ENCODE data around the gene PRR20C.
"Not testable (repeated sequence)": the region's sequence is repeated elsewhere in the genome, so short reads cannot be mapped to it uniquely, and the experiment has no call there.

The PRR20C gene

DNA sequence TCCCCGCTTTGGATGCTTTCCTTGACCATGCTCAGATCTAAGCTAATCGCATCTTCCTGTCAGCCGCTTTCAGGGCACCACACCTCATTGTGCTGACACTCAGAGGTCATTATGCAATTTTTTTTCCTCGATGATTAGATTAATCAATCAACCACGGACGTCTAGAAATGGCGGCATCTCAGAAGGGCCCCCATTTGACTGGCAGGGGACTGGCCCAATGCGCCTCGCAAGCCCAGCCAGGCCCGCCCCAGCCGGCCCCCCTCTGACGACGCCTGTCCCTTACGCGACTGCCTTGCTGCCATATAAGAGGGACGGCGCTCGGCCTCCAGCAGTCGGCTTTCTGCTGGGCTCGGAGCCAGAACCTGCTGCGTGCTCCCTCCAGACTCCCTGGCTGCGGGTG is at the start of gene PRR20C:
Gene PRR20C (plus strand): TSS at position 301 of the 400 bp plus-strand sequence. CDS start 387 bp downstream, outside the sequence.
- not testable (repeated sequence) for DNase-seq

DNA sequence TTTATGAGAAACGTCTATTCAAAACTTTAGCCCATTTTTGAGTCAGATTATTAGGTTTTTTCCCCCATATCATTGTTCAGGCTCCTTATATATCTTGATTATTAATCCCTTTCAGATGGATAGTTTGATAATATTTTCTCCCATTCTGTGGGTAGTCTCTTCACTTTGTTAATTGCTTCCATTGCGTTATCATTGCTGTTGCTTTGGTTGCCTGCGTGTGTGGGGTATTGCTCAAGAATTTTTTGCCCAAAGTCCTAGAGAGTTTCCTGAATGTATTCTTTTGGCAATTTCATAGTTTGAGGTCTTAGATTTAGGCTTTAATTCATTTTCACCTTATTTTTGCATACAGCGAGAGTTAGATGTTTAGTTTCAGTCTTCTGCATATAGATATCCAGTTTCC is 38.9 kb upstream of the PRR20C start:
- DNase-seq = no peak

DNA sequence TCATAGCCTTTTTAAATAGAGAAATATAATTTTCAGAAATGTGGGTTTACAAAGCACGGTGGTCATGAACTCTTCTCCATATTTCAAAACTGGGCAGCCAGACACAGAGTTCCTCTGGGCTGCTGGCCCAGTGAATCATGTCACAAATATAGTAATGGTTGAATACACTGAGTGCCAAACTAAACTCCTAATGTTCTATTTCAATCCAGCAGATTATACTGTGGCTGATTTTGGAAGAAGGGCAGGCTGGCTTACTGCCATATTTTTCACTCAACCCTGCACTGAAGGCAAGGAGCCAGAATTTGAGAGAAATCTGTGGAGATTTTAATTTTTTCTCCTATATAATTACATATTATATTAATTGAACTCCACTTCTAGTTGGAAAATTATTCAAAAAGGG is 30.2 kb upstream of the PRR20C start:
- DNase-seq = no peak

DNA sequence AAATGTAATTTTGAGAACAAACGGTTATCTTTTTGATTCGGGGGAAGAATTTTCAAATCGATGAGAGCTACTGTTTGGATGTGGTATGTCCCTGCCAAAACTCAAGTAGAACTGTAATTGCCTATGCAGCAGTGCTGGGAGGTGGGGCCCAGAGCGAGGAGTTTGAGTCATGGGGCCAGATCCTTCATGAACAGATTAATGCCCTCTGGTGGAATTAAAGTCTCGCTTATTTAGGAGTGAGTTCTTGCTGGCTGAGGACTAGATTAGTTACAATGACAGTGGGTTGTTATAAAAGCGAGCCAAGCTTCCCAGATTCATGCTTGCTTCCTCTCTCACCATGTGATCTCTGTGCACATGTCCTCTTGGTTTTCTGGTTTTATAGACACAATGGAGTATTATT is 25.0 kb upstream of the PRR20C start:
- DNase-seq = no peak

DNA sequence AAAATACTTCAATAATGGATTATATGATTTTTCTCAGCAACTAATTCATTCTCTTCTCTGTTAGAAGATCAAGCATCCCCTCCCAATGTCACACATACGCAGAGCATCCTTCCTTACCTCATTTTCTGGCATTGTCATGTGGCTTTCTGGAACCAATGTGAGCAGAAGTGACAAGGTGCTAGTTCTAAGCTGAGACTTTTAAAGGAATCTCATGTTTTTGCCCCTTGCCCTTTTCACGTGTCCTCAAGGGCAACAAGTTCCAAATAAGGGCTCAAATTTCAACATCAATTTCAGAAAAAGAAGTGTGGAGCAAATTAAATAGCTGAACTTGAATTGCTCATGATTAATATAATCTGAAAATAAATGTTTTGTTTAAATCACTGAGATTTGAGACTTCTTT is 17.8 kb upstream of the PRR20C start:
- no peak for DNase-seq

DNA sequence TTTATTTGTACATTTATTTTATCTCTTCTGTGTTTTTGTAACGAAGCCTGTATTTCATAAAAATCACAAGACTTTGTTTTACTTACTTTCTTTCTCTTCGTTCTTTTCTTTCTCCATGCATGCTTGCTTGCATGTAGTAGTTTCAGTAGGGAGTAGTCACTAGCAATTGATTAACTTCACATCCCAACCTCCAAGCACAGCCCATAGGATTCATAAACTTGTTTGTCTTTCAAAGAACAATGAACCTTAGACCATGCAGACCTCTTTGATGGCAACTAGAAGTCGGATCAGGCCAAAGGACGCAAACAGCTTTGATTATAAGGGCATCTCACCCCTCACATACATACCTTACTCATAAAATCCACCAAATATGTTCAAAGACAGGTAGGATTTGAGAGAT is 16.3 kb upstream of the PRR20C start:
- no peak for DNase-seq

DNA sequence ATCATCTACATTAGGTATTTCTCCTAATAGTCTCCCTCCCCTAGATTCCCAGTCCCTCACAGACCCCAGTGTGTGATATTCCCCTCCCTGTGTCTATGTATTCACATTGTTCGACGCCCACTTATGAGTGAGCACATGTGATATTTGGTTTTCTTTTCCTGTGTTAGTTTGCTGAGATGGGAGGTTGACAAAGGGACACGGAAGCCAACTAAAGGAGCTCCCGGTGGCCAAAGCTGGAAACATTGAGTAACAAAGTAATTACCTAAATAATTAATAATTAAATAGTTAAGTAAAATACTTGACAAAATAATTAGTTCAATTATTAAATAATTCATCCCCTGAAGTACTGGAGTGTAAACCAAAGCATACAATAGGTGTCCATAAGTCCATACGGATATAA is 14.9 kb upstream of the PRR20C start:
- no peak for DNase-seq

DNA sequence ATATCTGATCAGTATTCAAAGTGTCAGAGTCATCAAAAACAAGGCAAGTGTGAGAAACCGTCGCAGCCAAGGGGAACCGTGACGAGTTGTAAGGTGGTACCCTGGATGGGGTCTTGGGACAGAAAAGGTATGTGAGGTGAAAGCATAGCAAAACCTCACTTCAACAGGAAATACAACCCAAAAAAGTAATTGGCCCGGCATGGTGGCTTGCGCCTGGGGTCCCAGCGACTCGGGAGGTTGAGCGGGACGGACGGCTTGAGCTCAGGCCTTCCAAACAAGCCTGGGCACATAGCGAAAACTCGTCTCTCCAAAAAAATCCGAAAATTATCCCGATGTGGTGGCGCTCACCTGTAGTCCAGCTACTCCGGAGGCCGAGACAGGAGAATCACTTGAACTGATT is 14.1 kb upstream of the PRR20C start:
- not testable (repeated sequence) for DNase-seq

DNA sequence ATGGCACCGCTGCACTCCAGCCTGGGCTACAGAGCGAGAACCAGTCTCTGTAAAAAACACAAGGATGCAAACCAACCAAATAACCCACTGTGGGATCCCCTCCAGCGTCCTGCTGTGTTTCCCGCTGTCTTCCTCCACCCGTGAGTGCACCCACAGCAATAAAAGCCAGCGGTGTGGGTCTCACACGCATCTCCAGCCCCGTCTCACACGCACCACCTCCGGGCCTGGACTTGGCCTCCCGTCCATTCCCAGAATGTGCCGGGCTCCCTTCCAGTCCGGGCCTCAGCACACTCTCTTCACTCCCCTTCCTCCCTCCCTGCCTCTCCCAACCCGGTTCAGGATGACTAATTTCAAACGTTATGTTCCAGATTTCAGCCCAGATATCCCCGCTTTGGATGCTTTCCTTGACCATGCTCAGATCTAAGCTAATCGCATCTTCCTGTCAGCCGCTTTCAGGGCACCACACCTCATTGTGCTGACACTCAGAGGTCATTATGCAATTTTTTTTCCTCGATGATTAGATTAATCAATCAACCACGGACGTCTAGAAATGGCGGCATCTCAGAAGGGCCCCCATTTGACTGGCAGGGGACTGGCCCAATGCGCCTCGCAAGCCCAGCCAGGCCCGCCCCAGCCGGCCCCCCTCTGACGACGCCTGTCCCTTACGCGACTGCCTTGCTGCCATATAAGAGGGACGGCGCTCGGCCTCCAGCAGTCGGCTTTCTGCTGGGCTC is 13.5 kb upstream of the PRR20C start, which contains the start of gene PRR20A:
Gene PRR20A (plus strand): TSS at position 684 of the 734 bp plus-strand sequence. CDS start 387 bp downstream, outside the sequence.
- DNase-seq = not testable (repeated sequence)

DNA sequence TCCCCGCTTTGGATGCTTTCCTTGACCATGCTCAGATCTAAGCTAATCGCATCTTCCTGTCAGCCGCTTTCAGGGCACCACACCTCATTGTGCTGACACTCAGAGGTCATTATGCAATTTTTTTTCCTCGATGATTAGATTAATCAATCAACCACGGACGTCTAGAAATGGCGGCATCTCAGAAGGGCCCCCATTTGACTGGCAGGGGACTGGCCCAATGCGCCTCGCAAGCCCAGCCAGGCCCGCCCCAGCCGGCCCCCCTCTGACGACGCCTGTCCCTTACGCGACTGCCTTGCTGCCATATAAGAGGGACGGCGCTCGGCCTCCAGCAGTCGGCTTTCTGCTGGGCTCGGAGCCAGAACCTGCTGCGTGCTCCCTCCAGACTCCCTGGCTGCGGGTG is 6.7 kb upstream of the PRR20C start, which contains the start of gene PRR20B:
Gene PRR20B (plus strand): TSS at position 301 of the 400 bp plus-strand sequence. CDS start 387 bp downstream, outside the sequence.
- DNase-seq = not testable (repeated sequence)

DNA sequence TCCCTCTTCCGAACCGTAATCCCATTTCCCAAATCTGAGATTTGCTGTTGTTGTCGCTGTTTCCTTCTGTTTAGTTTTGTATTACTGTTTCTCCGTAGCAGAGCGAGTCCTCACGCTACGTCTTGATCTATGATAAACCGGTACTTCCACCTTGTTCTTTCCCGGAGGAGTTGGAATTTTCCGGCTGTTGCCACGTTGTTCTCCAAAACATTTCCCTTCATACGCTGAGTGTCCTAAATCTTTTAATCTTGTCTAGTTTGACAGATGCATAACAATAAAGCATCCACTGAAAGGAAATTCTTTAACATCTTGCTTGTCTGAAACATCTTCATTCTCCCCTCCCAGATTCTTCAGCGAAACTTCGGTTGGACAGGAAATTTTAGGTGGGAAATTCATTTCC is 5.8 kb upstream of the PRR20C start:
- DNase-seq = not testable (repeated sequence)

DNA sequence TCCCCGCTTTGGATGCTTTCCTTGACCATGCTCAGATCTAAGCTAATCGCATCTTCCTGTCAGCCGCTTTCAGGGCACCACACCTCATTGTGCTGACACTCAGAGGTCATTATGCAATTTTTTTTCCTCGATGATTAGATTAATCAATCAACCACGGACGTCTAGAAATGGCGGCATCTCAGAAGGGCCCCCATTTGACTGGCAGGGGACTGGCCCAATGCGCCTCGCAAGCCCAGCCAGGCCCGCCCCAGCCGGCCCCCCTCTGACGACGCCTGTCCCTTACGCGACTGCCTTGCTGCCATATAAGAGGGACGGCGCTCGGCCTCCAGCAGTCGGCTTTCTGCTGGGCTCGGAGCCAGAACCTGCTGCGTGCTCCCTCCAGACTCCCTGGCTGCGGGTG is 6.5 kb downstream of the PRR20C start, which contains the start of gene PRR20D:
Gene PRR20D (plus strand): TSS at position 301 of the 400 bp plus-strand sequence. CDS start 387 bp downstream, outside the sequence.
- DNase-seq = not testable (repeated sequence)

DNA sequence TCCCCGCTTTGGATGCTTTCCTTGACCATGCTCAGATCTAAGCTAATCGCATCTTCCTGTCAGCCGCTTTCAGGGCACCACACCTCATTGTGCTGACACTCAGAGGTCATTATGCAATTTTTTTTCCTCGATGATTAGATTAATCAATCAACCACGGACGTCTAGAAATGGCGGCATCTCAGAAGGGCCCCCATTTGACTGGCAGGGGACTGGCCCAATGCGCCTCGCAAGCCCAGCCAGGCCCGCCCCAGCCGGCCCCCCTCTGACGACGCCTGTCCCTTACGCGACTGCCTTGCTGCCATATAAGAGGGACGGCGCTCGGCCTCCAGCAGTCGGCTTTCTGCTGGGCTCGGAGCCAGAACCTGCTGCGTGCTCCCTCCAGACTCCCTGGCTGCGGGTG is 13.0 kb downstream of the PRR20C start, which contains the start of gene PRR20E:
Gene PRR20E (plus strand): TSS at position 301 of the 400 bp plus-strand sequence. CDS start 387 bp downstream, outside the sequence.
- not testable (repeated sequence) for DNase-seq

DNA sequence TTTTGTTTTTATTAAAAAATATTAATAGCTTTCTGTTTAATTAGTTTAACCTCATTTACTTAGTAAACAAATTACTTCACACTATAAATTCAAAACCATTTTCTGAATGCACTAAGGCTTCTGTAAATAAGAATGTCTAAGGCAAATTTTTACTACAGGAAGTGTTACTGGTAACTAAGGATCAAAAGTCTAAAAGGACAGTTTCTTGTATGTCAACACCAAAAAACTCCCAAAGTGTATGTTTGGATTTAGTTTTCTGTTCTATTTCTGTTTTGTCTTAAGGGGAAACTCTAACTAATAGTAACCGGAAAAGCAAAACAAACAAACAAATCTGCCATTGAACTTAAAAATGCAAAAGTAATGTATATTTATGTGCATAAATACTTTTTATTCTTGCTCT is 37.8 kb downstream of the PRR20C start:
- no peak for DNase-seq

Data from NCI-H1048 (cell line).